Measurements from ENCODE around the gene TMPRSS13.

DNA sequence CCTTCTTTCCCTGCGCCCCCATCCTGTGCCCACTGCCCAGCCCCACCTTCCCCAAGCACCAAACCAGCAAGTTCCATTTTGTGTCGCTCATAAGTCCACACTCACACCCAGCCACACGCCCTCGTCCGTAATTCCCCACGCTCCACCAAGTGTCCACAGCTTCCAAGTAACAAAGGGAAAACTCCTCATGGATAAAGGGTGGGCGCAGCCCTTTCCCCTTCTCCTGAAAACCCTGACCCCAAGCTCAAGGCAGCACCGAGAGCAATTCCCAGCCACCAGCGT lies 53.2 kb downstream of the TMPRSS13 start:
- TF ChIP-seq POLR2AphosphoS5 (IDR thresholded peaks at IDR 0.05; ENCODE audit: low read depth, low read length) = no peak
- TF ChIP-seq REST (IDR thresholded peaks at IDR 0.05; ENCODE audit: insufficient read depth in 1 of 2, low read depth in 2 of 2, low read length in 2 of 2) = no peak
- TF ChIP-seq SIN3A (IDR thresholded peaks at IDR 0.05; ENCODE audit: borderline replicate concordance, insufficient read depth, low read length) = no peak

All from PFSK-1 (cell line).